ENCODE results near the gene HRCT1. TPM values are rescaled to one million over a fixed set of nuclear protein-coding genes. Genes with fewer than 3 reads are reported as not detected.

HRCT1 gene
- total RNA-seq, 5 donors from 2014 or later (not counting 1 experiment from before 2014, with no cell fraction given), result not detected

- H3K4me3 ChIP-seq (ENCODE audit: control insufficient read depth in 1 of 2, extremely low read depth in 1 of 2, low read length in 1 of 2), result no peak overlapping the region
- H3K9me3 ChIP-seq, result no peaks in the 10 kb centered on the region
- Mint-ChIP-seq H3K36me3 (no peaks in the 10 kb centered on the region), H3K27ac (no peak overlapping the region), H3K9me3 (no peaks in the 10 kb centered on the region), H3K4me1 (no peaks in the 10 kb centered on the region), H3K27me3 (peaks cover 4% of the 10 kb centered on the region in 2 donors), H3K4me3 (no peak overlapping the region)
- no peaks in the 10 kb centered on the region for H3K4me1 ChIP-seq (ENCODE audit: control insufficient read depth in 1 of 2, extremely low read depth in 1 of 2, insufficient read depth in 2 of 2, low read length in 2 of 2)
- POLR2A ChIA-PET, result no interaction called here
- H3K27me3 ChIP-seq (replicated peaks in 1 of 2; ENCODE audit: control insufficient read depth in 2 of 2, extremely low read depth in 1 of 2, insufficient read depth in 2 of 2, low read length in 1 of 2), result peaks cover 0 to 6% of the 10 kb centered on the region in 2 experiments
- no peak overlapping the region for H3K27ac ChIP-seq (ENCODE audit: low read length)
- no peaks in the 10 kb centered on the region for H3K36me3 ChIP-seq (ENCODE audit: control insufficient read depth in 2 of 2, extremely low read depth in 1 of 2, insufficient read depth in 1 of 2, low read length in 1 of 2)
- DNase-seq, result no peak
- ATAC-seq (replicated peaks in 1 of 4), result no peak
- 86% methylated on average over 19 of the region's 19 CpGs for WGBS (ENCODE audit: insufficient coverage)
- CTCF ChIA-PET, result no interaction called here
Observed at GRCh38 chr9:35869621-35870216, 36.3 kb upstream of the HRCT1 start.

DNA sequence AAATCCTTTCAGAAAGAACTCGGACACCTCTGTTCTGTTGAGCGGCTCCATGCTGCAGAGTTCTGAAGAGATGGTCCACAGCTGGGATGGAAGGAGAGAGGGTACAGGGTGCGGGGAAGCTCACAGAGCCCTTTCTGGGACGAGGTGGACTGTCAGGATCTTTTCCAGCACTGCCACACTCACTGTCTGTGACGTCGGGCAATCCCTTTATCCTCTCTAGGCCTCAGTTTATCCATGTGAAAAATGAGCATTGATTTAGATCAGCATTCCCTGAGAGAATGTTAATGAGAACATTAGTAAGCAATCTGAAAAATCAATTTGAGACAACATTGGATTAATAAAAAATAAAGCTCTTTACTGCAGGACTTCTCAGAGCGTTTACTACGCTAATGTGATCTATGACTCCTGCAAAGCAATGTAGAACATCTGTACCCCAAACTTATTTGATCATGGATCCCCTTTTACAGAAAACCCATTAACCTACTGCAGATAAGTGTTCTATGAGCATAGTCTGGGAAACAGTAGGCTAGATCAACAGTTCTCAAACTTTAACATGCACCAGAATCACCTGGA lies 35.6 kb upstream of the HRCT1 start, which contains the start of gene OR13J1:
Gene OR13J1 (minus strand): TSS at position 51 of the 573 bp plus-strand sequence. CDS start 0 bp downstream, at position 51.
- H3K4me1 ChIP-seq (ENCODE audit: control insufficient read depth in 1 of 2, extremely low read depth in 1 of 2, insufficient read depth in 2 of 2, low read length in 2 of 2), result no peaks in the 10 kb centered on the region
- peaks cover 2 to 4% of the 10 kb centered on the region in 2 donors for H3K27me3 Mint-ChIP-seq
- DNase-seq (no peak), ATAC-seq (replicated peaks in 1 of 4) (no peak)
- H3K27ac ChIP-seq (ENCODE audit: low read length), result no peak within 1 kb of the TSS
- H3K4me3 Mint-ChIP-seq, result no peak within 1 kb of the TSS
- WGBS (ENCODE audit: insufficient coverage), result 100% methylated on average over 1 of the region's 8 CpGs
- no peaks in the 10 kb centered on the region for H3K36me3 Mint-ChIP-seq
- no peaks in the 10 kb centered on the region for H3K36me3 ChIP-seq (ENCODE audit: control insufficient read depth in 2 of 2, extremely low read depth in 1 of 2, insufficient read depth in 1 of 2, low read length in 1 of 2)
- H3K27ac Mint-ChIP-seq, result no peak within 1 kb of the TSS
- no peaks in the 10 kb centered on the region for H3K9me3 Mint-ChIP-seq
- CTCF ChIA-PET, result no interaction called here
- H3K4me1 Mint-ChIP-seq, result no peaks in the 10 kb centered on the region
- peaks cover 1% of the 10 kb centered on the region for H3K9me3 ChIP-seq
- H3K27me3 ChIP-seq (replicated peaks in 1 of 2; ENCODE audit: control insufficient read depth in 2 of 2, extremely low read depth in 1 of 2, insufficient read depth in 2 of 2, low read length in 1 of 2), result peaks cover 0 to 3% of the 10 kb centered on the region in 2 experiments
- POLR2A ChIA-PET, result no interaction called here
- H3K4me3 ChIP-seq (ENCODE audit: control insufficient read depth in 1 of 2, extremely low read depth in 1 of 2, low read length in 1 of 2), result no peak within 1 kb of the TSS

DNA sequence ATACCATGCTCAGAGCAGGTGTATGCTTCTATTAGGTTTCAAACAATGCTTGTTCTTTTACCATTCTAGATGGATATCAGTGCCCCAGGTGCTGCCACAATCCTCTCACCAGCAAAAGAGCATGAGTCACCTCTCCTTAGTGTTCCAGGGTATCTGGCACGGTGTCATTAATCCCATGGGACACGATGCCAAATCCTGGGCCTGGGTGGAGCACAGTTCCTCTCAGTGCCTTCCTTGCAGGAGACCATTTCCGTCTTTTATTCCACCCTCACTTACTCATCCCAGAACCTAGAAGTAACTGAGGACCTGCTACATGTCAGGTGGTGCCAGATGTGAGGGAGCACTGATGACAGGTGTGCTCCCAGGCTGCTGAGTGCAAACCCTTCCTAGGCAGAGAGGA lies 34.5 kb upstream of the HRCT1 start:
- WGBS (ENCODE audit: insufficient coverage), result 60% methylated on average over 1 of the region's 3 CpGs
- no peaks in the 10 kb centered on the region for H3K4me1 ChIP-seq (ENCODE audit: control insufficient read depth in 1 of 2, extremely low read depth in 1 of 2, insufficient read depth in 2 of 2, low read length in 2 of 2)

GRCh38 chr9:35872505-35872904 lies 33.5 kb upstream of the HRCT1 start:
- H3K27me3 Mint-ChIP-seq, result peaks cover 0 to 3% of the 10 kb centered on the region in 2 donors
- WGBS (ENCODE audit: insufficient coverage), result no CpG with 5 or more reads among the region's 3 CpGs
- H3K9me3 ChIP-seq, result peaks cover 6% of the 10 kb centered on the region
- peaks cover 0 to 3% of the 10 kb centered on the region in 2 experiments for H3K27me3 ChIP-seq (replicated peaks in 1 of 2; ENCODE audit: control insufficient read depth in 2 of 2, extremely low read depth in 1 of 2, insufficient read depth in 2 of 2, low read length in 1 of 2)
- H3K27ac ChIP-seq (ENCODE audit: low read length), result no peak overlapping the region
- H3K9me3 Mint-ChIP-seq, result peaks cover 4 to 10% (median 4%) of the 10 kb centered on the region in 3 donors
- DNase-seq (no peak), ATAC-seq (replicated peaks in 1 of 4) (no peak)
- ChIA-PET CTCF (interaction anchor here in 1 of 2 donors (1.3 kb wide), 1 partner anchor 10 kb away, joined by 5 read pairs; no protein-coding TSS in a partner anchor), POLR2A (no interaction called here)
- H3K4me3 ChIP-seq (ENCODE audit: control insufficient read depth in 1 of 2, extremely low read depth in 1 of 2, low read length in 1 of 2), result no peak overlapping the region
- no peaks in the 10 kb centered on the region for H3K4me1 ChIP-seq (ENCODE audit: control insufficient read depth in 1 of 2, extremely low read depth in 1 of 2, insufficient read depth in 2 of 2, low read length in 2 of 2)
- peaks cover 3% of the 10 kb centered on the region for H3K36me3 Mint-ChIP-seq
- H3K36me3 ChIP-seq (ENCODE audit: control insufficient read depth in 2 of 2, extremely low read depth in 1 of 2, insufficient read depth in 1 of 2, low read length in 1 of 2), result no peaks in the 10 kb centered on the region
- H3K27ac Mint-ChIP-seq, result no peak overlapping the region
- H3K4me3 Mint-ChIP-seq, result no peak overlapping the region
- H3K4me1 Mint-ChIP-seq, result no peaks in the 10 kb centered on the region

More for the DNA sequence above, 34.5 kb upstream of the HRCT1 start:
- H3K27me3 ChIP-seq (replicated peaks in 1 of 2; ENCODE audit: control insufficient read depth in 2 of 2, extremely low read depth in 1 of 2, insufficient read depth in 2 of 2, low read length in 1 of 2), result peaks cover 0 to 3% of the 10 kb centered on the region in 2 experiments
- no peaks in the 10 kb centered on the region for H3K4me1 Mint-ChIP-seq
- ChIA-PET CTCF (interaction anchor here in 1 of 2 donors (1.3 kb wide), 1 partner anchor 11 kb away, joined by 5 read pairs; no protein-coding TSS in a partner anchor), POLR2A (no interaction called here)
- no peaks in the 10 kb centered on the region for H3K36me3 Mint-ChIP-seq
- no peak overlapping the region for H3K27ac ChIP-seq (ENCODE audit: low read length)
- no peak overlapping the region for H3K27ac Mint-ChIP-seq
- DNase-seq (no peak), ATAC-seq (replicated peaks in 1 of 4) (no peak)
- H3K9me3 ChIP-seq, result peaks cover 2% of the 10 kb centered on the region
- H3K4me3 ChIP-seq (ENCODE audit: control insufficient read depth in 1 of 2, extremely low read depth in 1 of 2, low read length in 1 of 2), result no peak overlapping the region
- peaks cover 0 to 1% (median under 1%) of the 10 kb centered on the region in 3 donors for H3K9me3 Mint-ChIP-seq
- H3K4me3 Mint-ChIP-seq, result no peak overlapping the region
- H3K27me3 Mint-ChIP-seq, result no peaks in the 10 kb centered on the region
- H3K36me3 ChIP-seq (ENCODE audit: control insufficient read depth in 2 of 2, extremely low read depth in 1 of 2, insufficient read depth in 1 of 2, low read length in 1 of 2), result no peaks in the 10 kb centered on the region

DNA sequence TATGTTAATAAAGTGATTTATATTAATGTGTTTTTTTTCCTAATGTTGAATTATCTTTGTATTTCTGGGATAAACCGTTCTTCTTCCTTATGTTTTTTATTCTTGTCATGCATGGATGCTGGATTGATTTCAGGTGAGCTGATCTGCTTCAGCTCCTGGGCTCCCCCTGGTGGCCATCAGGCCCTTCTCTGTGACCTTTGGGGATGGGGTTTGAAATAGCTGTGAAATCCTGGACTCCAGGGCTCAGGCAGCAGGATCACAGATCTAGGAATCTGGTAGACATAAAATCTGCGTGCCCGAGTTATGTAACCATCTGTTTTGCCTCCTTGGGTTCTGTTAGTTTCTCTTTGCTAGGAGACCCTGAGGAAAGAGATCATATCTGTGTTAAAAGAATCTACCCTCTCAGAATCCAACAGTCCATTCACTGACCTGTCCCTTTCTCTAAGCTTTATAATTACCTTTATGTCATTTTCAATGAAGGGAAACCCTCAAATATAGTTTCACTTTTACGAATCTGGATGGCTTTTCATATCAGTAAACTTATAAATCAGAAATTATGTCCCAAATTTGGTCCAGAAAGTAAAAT lies 23.6 kb upstream of the HRCT1 start:
- ChIA-PET CTCF (interaction anchor here (0.7 to 1.6 kb wide), 20 partner anchors 10 to 983 kb away, joined by 3 to 26 read pairs (median 4); partner anchors contain the start of genes CCDC107 (in 1 of the 2) and RMRP (in 1 of the 2)), POLR2A (no interaction called here)
- ATAC-seq (replicated peaks in 1 of 4) (peak in 3 of 4 experiments; percentile 46 to 74 (median 67)), DNase-seq (peak; percentile 27 to 88 (median 74))
- Histone ChIP-seq H3K27me3 (replicated peaks in 1 of 2; ENCODE audit: control insufficient read depth in 2 of 2, extremely low read depth in 1 of 2, insufficient read depth in 2 of 2, low read length in 1 of 2) (no peaks in the 10 kb centered on the region), H3K27ac (ENCODE audit: low read length) (no peak overlapping the region), H3K36me3 (ENCODE audit: control insufficient read depth in 2 of 2, extremely low read depth in 1 of 2, insufficient read depth in 1 of 2, low read length in 1 of 2) (no peaks in the 10 kb centered on the region), H3K4me3 (ENCODE audit: control insufficient read depth in 1 of 2, extremely low read depth in 1 of 2, low read length in 1 of 2) (no peak overlapping the region), H3K4me1 (ENCODE audit: control insufficient read depth in 1 of 2, extremely low read depth in 1 of 2, insufficient read depth in 2 of 2, low read length in 2 of 2) (no peaks in the 10 kb centered on the region), H3K9me3 (no peaks in the 10 kb centered on the region)
- Mint-ChIP-seq H3K9me3 (peaks cover 2 to 11% (median 5%) of the 10 kb centered on the region in 3 donors), H3K27ac (no peak overlapping the region), H3K4me3 (no peak overlapping the region), H3K27me3 (peaks cover 5% of the 10 kb centered on the region in 2 donors), H3K36me3 (peaks cover 5% of the 10 kb centered on the region), H3K4me1 (no peaks in the 10 kb centered on the region)
- WGBS (ENCODE audit: insufficient coverage), result no CpG with 5 or more reads among the region's 4 CpGs

DNA sequence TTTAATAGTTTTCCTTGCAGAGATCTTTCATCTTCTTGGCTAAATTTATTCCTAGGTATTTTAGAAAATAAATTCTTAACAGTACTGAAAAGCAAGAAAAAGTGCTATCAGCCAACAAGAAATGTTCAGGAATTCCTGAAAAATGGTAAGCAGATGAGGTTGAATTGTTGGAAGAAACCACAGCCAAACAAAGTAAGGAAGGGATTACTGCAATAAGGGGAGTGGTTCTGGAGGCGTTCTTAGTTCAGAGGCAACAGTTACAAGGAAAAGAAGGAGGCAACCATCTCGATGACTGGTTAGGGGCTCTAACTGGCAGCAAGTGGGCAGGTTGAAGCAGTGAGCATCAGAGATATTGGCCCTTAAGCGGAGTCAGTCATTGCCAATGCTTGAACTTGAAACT lies 23.0 kb upstream of the HRCT1 start:
- Histone ChIP-seq H3K4me3 (ENCODE audit: control insufficient read depth in 1 of 2, extremely low read depth in 1 of 2, low read length in 1 of 2) (no peak overlapping the region), H3K36me3 (ENCODE audit: control insufficient read depth in 2 of 2, extremely low read depth in 1 of 2, insufficient read depth in 1 of 2, low read length in 1 of 2) (no peaks in the 10 kb centered on the region), H3K27ac (ENCODE audit: low read length) (no peak overlapping the region), H3K9me3 (no peaks in the 10 kb centered on the region), H3K4me1 (ENCODE audit: control insufficient read depth in 1 of 2, extremely low read depth in 1 of 2, insufficient read depth in 2 of 2, low read length in 2 of 2) (no peaks in the 10 kb centered on the region), H3K27me3 (replicated peaks in 1 of 2; ENCODE audit: control insufficient read depth in 2 of 2, extremely low read depth in 1 of 2, insufficient read depth in 2 of 2, low read length in 1 of 2) (no peaks in the 10 kb centered on the region)
- no peaks in the 10 kb centered on the region for H3K4me1 Mint-ChIP-seq
- 20% methylated on average over 1 of the region's 3 CpGs for WGBS (ENCODE audit: insufficient coverage)
- H3K36me3 Mint-ChIP-seq, result no peaks in the 10 kb centered on the region
- ChIA-PET CTCF (interaction anchor here (0.8 to 1.6 kb wide), 9 partner anchors 11 to 279 kb away, joined by 3 to 10 read pairs (median 5); no protein-coding TSS in a partner anchor), POLR2A (no interaction called here)
- H3K27me3 Mint-ChIP-seq, result peaks cover 2 to 5% of the 10 kb centered on the region in 2 donors
- no peak for DNase-seq
- no peak overlapping the region for H3K27ac Mint-ChIP-seq
- ATAC-seq (replicated peaks in 1 of 4), result no peak
- no peak overlapping the region for H3K4me3 Mint-ChIP-seq
- peaks cover 0 to 4% (median 2%) of the 10 kb centered on the region in 3 donors for H3K9me3 Mint-ChIP-seq

Measured in T-cell (primary cell).